GM13976 (cell line): Measurements from ENCODE around the gene SERGEF.

Experiments used
- DNase-seq: peaks from one replicate; pipeline ENCODE4 v3.0.0; 2012; ENCODE audit warnings: low spot score
- in situ Hi-C: fragments of 300-500 bp; cut with MboI; formaldehyde crosslinking; loops from one replicate; pipeline ENCODE4 v1.12.0; 2022; ENCODE audit warnings: low sequenced_read_pairs, mixed read lengths, inconsistent platforms; ENCODE audit not compliant: unreplicated experiment
- TF ChIP-seq, protein P1 (sequence below): IDR thresholded peaks from 2 replicates; pipeline ENCODE4 v1.5.1; 2012; ENCODE audit warnings: borderline replicate concordance, mild to moderate bottlenecking; ENCODE audit not compliant: insufficient read depth; ENCODE audit errors: extremely low read depth, missing control alignments, control extremely low read depth

The SERGEF gene

DNA sequence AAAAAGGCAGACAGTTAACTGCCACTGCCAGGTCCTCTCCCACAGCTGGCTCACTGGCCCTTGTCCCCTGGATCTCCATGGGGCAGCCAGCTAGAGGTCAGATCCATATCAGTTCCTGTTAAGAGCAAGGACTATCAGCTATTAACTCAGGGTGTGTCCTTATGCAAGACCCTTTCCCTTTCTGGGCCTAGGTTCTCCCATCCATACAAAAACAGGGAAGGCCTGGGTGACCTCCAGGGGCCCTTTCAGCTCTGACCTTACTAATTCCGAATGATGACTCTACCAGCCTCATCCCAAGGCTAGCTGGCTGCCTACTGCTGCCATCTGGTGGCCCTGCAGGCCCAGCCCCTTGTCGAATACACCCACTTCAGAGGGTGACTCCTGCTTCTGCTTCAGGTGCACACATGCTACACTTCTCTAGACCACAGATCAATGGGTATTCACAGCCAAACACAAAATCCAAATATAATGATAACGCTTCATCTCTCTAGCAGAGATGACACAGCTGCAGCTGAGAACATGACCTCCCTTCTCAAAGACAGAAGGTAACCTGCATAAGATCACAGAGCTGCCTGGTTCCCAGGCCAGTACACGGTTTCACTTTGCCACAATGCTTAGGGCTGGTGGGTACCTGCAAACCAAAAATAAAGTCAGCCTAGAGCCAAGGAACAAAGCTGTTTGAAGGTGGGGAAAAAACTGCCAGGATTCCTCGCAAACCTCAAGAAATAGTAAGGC is 34.1 kb downstream of the SERGEF start:
- in situ Hi-C loops = loop anchor here (10.0 kb wide), 1 partner anchor 224 kb away; no protein-coding TSS in a partner anchor
- TF ChIP-seq, protein P1, sequence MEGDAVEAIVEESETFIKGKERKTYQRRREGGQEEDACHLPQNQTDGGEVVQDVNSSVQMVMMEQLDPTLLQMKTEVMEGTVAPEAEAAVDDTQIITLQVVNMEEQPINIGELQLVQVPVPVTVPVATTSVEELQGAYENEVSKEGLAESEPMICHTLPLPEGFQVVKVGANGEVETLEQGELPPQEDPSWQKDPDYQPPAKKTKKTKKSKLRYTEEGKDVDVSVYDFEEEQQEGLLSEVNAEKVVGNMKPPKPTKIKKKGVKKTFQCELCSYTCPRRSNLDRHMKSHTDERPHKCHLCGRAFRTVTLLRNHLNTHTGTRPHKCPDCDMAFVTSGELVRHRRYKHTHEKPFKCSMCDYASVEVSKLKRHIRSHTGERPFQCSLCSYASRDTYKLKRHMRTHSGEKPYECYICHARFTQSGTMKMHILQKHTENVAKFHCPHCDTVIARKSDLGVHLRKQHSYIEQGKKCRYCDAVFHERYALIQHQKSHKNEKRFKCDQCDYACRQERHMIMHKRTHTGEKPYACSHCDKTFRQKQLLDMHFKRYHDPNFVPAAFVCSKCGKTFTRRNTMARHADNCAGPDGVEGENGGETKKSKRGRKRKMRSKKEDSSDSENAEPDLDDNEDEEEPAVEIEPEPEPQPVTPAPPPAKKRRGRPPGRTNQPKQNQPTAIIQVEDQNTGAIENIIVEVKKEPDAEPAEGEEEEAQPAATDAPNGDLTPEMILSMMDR = peak; percentile 61
- peak; percentile 46 for DNase-seq

DNA sequence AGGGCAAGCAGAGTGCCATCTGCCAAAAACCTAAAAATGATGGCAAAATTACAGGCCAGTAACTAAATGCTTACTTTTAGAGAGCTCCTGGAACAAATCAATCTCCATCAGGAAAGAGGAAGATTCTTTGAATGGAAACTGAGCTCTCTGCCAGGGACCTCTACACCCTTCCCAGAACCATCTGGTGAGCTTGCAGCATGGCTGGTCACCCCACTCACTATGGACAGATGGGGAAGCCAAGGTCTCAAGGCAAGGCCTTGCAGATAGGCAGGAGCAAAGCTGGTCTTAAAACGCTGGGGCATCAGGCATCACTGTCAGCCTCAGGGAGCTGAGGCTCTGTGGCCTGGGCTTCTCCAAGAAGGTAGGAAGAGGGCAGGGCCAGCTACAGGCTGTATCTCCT is 36.2 kb downstream of the SERGEF start:
- no peak for DNase-seq
- in situ Hi-C loops = loop anchor here (10.0 kb wide), 1 partner anchor 222 kb away; no protein-coding TSS in a partner anchor
- TF ChIP-seq, protein P1 = no peak

DNA sequence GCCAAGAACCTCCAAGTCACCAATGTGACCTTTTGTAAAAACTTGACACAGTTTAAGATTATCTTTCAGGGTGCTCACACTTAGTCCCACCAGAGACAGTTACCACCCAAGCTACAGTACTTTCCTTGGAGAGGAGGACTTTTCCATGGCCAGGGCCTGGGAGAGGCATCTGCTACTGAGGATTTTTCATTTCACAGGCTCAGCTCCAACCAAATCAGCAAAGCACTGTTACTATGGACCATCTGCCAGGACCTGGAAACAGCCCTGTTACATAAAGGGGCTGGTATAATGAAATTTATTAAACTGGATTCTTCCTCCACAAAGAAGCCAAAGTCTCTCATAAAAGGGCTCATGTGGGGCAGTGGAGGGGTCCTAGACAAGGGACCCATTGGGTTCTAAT is 38.6 kb downstream of the SERGEF start:
- DNase-seq = no peak
- in situ Hi-C loops = loop anchor here (10.0 kb wide), 1 partner anchor 219 kb away; no protein-coding TSS in a partner anchor
- TF ChIP-seq, protein P1 = no peak

DNA sequence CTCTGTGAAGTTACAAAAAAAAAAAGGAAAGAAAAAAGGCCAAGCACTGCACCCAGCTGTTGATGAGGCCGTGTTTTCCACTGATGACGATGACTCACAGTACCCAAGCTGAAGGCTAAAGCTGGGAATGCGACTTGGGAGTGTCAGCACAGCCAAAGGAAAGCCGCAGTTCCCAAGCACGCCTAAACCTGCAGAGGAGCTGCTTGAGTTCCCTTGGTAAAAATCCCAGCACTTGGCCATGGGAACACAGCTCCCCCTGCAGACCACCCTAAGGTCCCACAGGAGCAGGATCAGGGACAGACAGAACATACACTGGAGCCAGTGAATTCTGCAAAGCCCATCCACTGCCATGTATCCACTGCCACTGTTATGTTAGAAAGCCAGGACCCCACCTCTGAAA is 39.9 kb downstream of the SERGEF start:
- in situ Hi-C loops = loop anchor here (10.0 kb wide), 1 partner anchor 218 kb away; no protein-coding TSS in a partner anchor

DNA sequence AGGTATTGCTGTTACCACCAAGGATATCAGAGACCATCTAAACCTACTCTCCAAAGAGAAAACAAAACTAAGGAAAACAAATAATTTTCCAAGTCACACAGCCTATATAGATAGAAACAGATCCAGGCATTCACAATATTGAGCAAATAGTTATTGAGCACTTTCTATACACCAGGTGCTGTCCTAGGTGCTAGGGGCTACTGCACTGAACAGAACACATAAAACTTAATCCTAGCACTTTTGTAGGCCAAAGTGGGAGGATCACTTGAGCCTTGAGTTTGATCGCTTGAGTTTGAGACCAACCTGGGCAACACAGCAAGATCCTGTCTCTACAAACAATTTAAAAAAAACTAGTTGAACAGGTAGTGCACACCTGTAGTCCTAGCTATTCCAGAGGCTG is 44.6 kb downstream of the SERGEF start:
- TF ChIP-seq, protein P1 = no peak
- no peak for DNase-seq
- in situ Hi-C loops = no loop called here

More for the DNA sequence above, 39.9 kb downstream of the SERGEF start:
- TF ChIP-seq, protein P1 = no peak
- no peak for DNase-seq

DNA sequence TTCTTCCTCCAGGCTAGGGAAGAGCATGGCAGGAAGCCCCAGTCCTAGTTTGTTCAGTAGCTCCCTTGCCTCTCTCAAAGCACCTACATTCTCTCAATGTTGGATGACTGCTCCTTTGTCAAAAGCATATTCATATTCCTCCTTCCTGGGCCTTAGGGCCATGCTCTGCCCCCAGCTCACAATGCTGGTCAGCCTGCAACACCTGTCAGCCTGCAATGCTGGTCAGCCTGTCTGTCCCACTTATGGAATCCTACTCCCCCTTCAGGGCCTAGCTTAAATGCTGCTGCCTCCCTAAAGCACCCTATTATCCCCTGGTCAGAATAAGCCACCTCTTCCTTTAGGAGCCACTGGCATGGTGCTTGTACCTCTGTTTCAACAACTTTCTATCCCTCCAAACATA is 45.2 kb downstream of the SERGEF start:
- in situ Hi-C loops = no loop called here
- no peak for DNase-seq
- TF ChIP-seq, protein P1 = no peak
